Thoracic aorta (tissue), 2 donors: Measurements from ENCODE around the gene CPEB1. TPM values are rescaled to one million over a fixed set of nuclear protein-coding genes. Genes with fewer than 3 reads are reported as not detected.

Source experiments
- ATAC-seq: fragments of 150-250 bp; one replicate; pipeline ENCODE4 v1.8.0; 2017; ENCODE audit warnings: low read depth; ENCODE audit not compliant: insufficient number of reproducible peaks, low FRiP score
- DNase-seq: peaks from one replicate; pipeline ENCODE4 v3.0.0-alpha.2; 2020; ENCODE audit warnings: low spot score
- H3K27ac ChIP-seq, 2 donors: fragments of 200-600 bp; sonication (generic); 1 replicate in 1 of 2; 2 replicates in 1 of 2; pipeline ENCODE4 v1.5.1; 2016; ENCODE audit warnings: mild to moderate bottlenecking in 2 of 2, moderate library complexity in 2 of 2
- H3K27me3 ChIP-seq: fragments of 200-600 bp; sonication (generic); replicated peaks from 2 replicates; pipeline ENCODE4 v1.6.0; 2016; ENCODE audit warnings: mild to moderate bottlenecking; ENCODE audit not compliant: insufficient read depth
- H3K36me3 ChIP-seq: fragments of 200-600 bp; sonication (generic); one replicate; pipeline ENCODE4 v1.5.1; 2016
- H3K4me1 ChIP-seq, 2 donors: fragments of 200-600 bp; sonication (generic); 1 replicate in 1 of 2; 2 replicates in 1 of 2; pipeline versions ENCODE4 v1.5.1 to v1.6.0; 2016; ENCODE audit warnings: low read depth in 2 of 2, mild to moderate bottlenecking in 1 of 2; ENCODE audit not compliant: control insufficient read depth in 1 of 2
- H3K4me3 ChIP-seq: fragments of 200-600 bp; sonication (generic); 2 replicates; pipeline ENCODE4 v1.5.1; 2016; ENCODE audit warnings: mild to moderate bottlenecking
- H3K9me3 ChIP-seq: fragments of 200-600 bp; sonication (generic); 2 replicates; pipeline ENCODE4 v1.5.1; 2016
- CTCF ChIP-seq: fragments of 200-600 bp; sonication (generic); IDR thresholded peaks from one replicate; pipeline ENCODE4 v1.5.1; 2019; ENCODE audit warnings: antibody characterized with exemption
- total RNA-seq, 2 donors: library from RNA; depleted of rRNA; stranded (reverse); fragments of >200 nt; gene quantifications; one replicate each; pipeline versions ENCODE4 v1.1.0 to v1.2.3, GENCODE V29; 2016

CPEB1 gene
- total RNA-seq, 2 donors from 2014 or later, result 2.0 to 2.8 TPM

- Histone ChIP-seq H3K36me3 (no peaks in the 10 kb centered on the region), H3K4me1 (no peaks in the 10 kb centered on the region), H3K4me3 (no peak overlapping the region), H3K9me3 (no peaks in the 10 kb centered on the region), H3K27me3 (no peaks in the 10 kb centered on the region), H3K27ac (no peak overlapping the region)
- ATAC-seq, result no peak
- DNase-seq, result no peak
- no peak for TF ChIP-seq CTCF
These were observed 17.1 kb downstream of the CPEB1 start for GRCh38 chr15:82630033-82630432.

GRCh38 chr15:82625136-82625535 is 22.0 kb downstream of the CPEB1 start:
- Histone ChIP-seq H3K9me3 (no peaks in the 10 kb centered on the region), H3K27me3 (no peaks in the 10 kb centered on the region), H3K4me3 (no peak overlapping the region), H3K27ac (no peak overlapping the region), H3K4me1 (no peaks in the 10 kb centered on the region), H3K36me3 (no peaks in the 10 kb centered on the region)
- no peak for DNase-seq
- ATAC-seq, result no peak
- no peak for TF ChIP-seq CTCF

- TF ChIP-seq CTCF, result no peak
- DNase-seq (no peak), ATAC-seq (no peak)
- H3K27ac ChIP-seq, result no peak overlapping the region
- H3K27me3 ChIP-seq, result no peaks in the 10 kb centered on the region
- H3K36me3 ChIP-seq, result no peaks in the 10 kb centered on the region
- H3K9me3 ChIP-seq, result no peaks in the 10 kb centered on the region
- no peak overlapping the region for H3K4me3 ChIP-seq
- no peaks in the 10 kb centered on the region for H3K4me1 ChIP-seq
These were observed 22.7 kb downstream of the CPEB1 start for GRCh38 chr15:82624438-82624837.

GRCh38 chr15:82624008-82624407 is 23.2 kb downstream of the CPEB1 start:
- H3K9me3 ChIP-seq, result no peaks in the 10 kb centered on the region
- ATAC-seq (no peak), DNase-seq (no peak)
- no peaks in the 10 kb centered on the region for H3K4me1 ChIP-seq
- H3K36me3 ChIP-seq, result no peaks in the 10 kb centered on the region
- H3K27ac ChIP-seq, result no peak overlapping the region
- H3K27me3 ChIP-seq, result no peaks in the 10 kb centered on the region
- no peak overlapping the region for H3K4me3 ChIP-seq
- no peak for TF ChIP-seq CTCF

- Histone ChIP-seq H3K4me3 (no peak overlapping the region), H3K36me3 (no peaks in the 10 kb centered on the region), H3K27me3 (no peaks in the 10 kb centered on the region), H3K9me3 (no peaks in the 10 kb centered on the region), H3K27ac (no peak overlapping the region), H3K4me1 (no peaks in the 10 kb centered on the region)
- ATAC-seq (no peak), DNase-seq (no peak)
- no peak for TF ChIP-seq CTCF
These were observed 25.2 kb downstream of the CPEB1 start for GRCh38 chr15:82621970-82622369.
